ENCODE measurements around the gene SCAMP2.

The SCAMP2 gene, protein sequence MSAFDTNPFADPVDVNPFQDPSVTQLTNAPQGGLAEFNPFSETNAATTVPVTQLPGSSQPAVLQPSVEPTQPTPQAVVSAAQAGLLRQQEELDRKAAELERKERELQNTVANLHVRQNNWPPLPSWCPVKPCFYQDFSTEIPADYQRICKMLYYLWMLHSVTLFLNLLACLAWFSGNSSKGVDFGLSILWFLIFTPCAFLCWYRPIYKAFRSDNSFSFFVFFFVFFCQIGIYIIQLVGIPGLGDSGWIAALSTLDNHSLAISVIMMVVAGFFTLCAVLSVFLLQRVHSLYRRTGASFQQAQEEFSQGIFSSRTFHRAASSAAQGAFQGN

DNA sequence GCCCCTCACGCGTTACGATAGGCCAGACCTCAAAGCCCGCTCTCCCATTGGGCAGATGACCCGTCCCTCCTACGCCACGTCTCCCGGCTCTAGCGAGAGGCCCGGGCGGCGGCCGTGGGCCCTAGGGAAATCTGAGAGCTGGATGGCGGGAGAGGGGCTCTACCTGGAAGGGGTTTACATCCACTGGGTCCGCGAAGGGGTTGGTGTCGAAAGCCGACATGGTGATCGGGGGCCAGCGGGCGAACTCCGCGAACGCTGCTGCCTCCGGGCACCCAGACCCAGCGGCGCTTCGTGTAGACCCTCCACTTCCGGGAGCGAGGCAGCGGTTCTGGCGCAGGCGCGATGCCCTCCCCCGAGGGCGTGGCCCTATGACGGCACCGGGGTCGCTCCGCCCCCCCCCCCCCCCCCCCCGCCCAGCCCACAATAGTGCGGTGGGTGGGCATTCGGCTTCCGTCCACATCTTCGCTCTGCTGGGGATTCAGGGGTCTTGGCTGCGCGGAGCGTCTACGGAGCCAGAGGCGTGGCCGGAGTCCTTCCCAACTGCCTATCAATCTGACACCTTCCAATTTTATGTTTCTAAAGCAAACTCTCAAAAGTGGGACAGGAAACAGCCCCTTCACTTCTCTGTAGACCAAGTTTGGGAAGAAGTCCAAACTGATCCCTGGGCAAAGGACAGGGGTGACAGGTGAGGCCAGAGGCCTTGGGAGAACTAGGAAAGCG is at the start of gene SCAMP2:
SCAMP2 (minus strand) TSS at position 330 of the 720 bp plus-strand sequence; CDS start at position 220, 110 bp downstream.
- TF ChIP-seq, protein P1, sequence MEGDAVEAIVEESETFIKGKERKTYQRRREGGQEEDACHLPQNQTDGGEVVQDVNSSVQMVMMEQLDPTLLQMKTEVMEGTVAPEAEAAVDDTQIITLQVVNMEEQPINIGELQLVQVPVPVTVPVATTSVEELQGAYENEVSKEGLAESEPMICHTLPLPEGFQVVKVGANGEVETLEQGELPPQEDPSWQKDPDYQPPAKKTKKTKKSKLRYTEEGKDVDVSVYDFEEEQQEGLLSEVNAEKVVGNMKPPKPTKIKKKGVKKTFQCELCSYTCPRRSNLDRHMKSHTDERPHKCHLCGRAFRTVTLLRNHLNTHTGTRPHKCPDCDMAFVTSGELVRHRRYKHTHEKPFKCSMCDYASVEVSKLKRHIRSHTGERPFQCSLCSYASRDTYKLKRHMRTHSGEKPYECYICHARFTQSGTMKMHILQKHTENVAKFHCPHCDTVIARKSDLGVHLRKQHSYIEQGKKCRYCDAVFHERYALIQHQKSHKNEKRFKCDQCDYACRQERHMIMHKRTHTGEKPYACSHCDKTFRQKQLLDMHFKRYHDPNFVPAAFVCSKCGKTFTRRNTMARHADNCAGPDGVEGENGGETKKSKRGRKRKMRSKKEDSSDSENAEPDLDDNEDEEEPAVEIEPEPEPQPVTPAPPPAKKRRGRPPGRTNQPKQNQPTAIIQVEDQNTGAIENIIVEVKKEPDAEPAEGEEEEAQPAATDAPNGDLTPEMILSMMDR (IDR thresholded peaks at IDR 0.05) = no peak

DNA sequence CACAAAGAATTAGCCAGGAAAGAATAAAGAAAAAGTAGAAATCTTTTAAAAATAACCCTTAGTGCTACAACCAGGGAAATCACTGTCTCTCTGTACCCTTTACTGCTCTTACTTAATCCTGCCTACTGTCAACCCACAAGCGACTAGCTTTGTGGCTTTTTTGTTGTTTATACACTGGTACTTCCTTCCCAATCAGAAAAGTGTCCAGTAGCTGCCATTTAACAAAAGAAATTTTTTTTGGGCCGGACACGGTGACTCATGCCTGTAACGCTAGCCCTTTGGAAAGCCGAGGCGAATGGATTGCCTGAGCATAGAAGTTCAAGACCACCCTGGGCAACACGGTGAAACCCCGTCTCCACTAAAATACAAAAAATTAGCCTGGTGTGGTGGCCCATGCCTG is 47.3 kb upstream of the SCAMP2 start:
- TF ChIP-seq, protein P1 (IDR thresholded peaks at IDR 0.05) = no peak

DNA sequence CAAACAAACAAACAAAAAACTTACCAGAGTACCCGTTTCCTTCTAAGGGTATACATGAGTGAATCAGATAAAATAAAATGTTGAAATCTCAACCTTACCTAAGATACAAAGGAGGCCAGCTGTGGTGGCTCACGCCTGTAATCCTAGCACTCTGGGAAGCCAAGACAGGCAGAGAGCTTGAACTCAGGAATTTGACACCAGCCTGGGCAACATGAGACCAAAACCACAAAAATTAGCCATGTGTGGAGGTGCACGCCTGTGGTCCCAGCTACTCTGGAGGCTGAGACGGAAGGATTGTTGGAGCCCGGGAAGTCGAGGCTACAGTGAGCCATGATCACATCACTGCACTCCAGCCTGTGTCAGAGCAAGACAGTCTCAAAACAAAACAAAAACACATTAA is 44.5 kb upstream of the SCAMP2 start:
- TF ChIP-seq, protein P1 (IDR thresholded peaks at IDR 0.05) = no peak

DNA sequence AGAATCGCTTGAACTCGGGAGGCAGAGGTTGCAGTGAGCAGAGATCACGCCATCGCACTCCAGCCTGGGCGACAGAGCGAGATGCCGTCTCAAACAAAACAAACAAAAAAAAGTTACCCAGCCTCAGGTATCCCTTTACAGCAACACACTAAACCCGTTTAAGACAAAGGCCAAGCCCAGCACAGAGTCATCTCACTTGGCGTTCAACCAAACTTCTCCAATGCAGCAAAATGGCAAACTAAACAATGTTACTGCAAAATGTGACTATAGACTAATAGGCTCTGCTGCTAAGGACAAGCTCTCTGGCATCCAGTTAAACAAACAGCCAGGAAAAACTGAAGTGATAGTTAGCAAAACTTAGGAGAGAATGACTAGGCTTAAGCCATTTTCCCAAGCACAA is 39.9 kb upstream of the SCAMP2 start:
- TF ChIP-seq, protein P1 (IDR thresholded peaks at IDR 0.05) = no peak

DNA sequence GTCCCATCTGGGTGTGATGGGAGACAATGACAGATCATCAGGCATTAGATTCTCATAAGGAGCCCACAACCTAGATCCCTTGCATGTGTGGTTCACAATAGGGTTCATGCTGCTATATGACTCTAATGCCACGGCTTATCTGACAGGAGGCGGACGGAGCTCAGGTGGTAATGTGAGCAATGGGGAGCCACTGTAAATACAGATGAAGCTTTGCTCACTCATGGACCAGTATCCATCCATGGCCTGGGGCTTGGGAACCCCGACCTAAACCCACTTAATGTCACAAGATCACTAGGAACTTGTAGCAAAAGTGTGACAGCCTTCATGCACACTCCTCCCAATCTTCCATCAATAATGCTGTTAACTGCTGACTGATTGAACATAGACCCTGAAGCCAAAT is 35.5 kb upstream of the SCAMP2 start:
- TF ChIP-seq, protein P1 (IDR thresholded peaks at IDR 0.05) = no peak

DNA sequence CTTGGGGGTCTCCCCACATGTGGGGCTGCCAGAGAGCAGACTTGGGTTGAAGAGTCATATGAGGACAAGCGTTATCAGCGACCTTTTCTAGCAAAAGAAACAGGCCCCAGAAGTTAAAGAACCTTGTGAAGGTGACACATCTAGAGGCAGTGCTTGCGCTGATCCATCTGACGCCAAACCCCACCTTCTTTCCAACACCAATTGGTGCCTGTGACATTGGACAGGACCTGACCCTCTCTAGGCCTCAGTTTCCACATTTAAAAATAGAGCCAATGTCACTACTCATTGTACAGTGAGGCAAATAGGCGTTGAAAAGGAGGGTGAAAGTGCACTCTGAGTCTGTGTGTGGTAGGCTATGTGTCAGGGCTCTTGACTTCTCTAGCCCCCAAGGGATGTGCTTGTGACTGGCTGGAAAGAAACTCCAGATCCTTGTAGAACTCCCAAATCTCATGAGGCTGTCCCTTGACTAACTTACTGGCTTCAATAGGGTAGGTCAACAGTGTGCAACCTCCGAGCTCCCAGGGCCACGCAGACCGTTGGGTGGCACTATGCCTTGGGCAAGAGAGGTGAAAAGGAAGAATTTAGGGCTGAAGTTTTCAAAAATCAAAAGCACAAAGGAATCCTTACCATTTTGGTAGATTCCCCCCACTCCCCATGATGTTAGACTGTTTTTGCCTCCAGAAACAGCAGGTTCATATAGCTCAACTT is 34.2 kb upstream of the SCAMP2 start:
- TF ChIP-seq, protein P1 (IDR thresholded peaks at IDR 0.05) = no peak

DNA sequence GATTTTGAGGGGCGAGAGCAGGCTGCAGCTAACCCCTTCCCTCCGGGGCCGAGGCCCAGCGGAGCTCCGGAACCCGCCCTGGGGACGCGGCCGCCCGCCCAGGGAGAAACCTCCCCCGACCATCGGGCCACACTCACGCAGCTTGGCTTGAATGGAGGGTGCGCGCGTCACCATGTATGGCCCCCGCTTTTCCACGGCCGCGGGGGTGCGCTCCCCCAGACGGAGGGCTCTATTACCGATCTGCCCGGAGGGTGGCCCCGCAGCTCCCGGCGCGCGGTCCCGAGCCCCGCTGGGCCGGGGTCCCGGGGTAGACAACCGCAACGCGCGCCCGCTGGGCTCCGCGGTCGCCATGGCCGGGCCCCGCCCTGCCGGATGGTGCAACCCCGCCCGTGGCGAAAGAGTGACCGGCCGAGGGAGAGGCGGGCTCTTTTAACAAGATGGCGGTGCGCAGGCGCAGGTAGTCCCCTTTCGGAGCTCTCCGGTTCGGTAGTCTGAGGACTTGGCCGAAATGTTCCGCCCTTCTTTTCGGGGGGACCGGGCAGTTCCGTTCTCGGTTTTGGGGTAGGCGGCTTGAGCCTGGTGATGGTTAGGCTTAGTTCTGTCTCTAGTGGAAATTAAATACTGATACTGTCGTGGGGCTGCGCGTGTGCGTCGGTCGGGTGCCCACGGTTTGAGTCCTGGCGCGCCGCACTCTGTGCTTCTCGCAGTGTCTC is 33.4 kb upstream of the SCAMP2 start, which contains the start of gene FAM219B:
FAM219B (minus strand) TSS at position 402 of the 713 bp plus-strand sequence; CDS start at position 351, 51 bp downstream.
- TF ChIP-seq, protein P1 (IDR thresholded peaks at IDR 0.05) = no peak
